ENCODE data around the gene ENTPD6. TPM values are rescaled to one million over a fixed set of nuclear protein-coding genes. Genes with fewer than 3 reads are reported as not detected.

The ENTPD6 gene
- total RNA-seq, 1 donor from 2014 or later = 44.4 TPM

DNA sequence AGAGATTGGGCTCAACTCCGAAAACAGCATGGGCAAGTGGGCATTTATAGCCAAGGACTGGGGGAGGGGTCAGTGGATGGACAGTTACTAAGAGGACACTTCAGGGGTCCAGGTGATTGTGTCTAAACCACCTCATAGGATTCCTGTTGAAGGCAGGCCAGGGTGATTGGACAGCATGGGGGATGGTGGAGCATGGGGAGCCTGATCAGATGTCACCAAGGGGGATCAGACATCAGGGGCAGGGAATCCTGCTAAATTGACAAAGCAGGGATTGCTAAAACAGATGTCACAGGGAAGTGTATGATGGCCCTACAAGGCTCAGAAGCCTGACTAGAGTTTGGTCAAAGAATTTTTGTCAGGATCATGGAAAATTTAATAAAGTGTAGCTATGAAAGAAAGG lies 49.9 kb downstream of the ENTPD6 start:
- Mint-ChIP-seq H3K4me1 (peaks cover 25% of the 10 kb centered on the region), H3K27me3 (peaks cover 26% of the 10 kb centered on the region), H3K4me3 (no peak overlapping the region), H3K27ac (no peak overlapping the region), H3K9me3 (no peaks in the 10 kb centered on the region), H3K36me3 (ENCODE audit: low read depth) (peaks cover 3% of the 10 kb centered on the region)
- ChIA-PET CTCF (no interaction called here), POLR2A (interaction anchor here (3.7 kb wide), 1 partner anchor 50 kb away, joined by 19 read pairs; the partner anchor contains the start of gene ENTPD6)
- TF ChIP-seq, protein P1, sequence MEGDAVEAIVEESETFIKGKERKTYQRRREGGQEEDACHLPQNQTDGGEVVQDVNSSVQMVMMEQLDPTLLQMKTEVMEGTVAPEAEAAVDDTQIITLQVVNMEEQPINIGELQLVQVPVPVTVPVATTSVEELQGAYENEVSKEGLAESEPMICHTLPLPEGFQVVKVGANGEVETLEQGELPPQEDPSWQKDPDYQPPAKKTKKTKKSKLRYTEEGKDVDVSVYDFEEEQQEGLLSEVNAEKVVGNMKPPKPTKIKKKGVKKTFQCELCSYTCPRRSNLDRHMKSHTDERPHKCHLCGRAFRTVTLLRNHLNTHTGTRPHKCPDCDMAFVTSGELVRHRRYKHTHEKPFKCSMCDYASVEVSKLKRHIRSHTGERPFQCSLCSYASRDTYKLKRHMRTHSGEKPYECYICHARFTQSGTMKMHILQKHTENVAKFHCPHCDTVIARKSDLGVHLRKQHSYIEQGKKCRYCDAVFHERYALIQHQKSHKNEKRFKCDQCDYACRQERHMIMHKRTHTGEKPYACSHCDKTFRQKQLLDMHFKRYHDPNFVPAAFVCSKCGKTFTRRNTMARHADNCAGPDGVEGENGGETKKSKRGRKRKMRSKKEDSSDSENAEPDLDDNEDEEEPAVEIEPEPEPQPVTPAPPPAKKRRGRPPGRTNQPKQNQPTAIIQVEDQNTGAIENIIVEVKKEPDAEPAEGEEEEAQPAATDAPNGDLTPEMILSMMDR (IDR thresholded peaks at IDR 0.05) = no peak
- ATAC-seq (ENCODE audit: low read depth) (no peak), DNase-seq (no peak)
- intact Hi-C loops (cut with micrococcal nuclease) = loop anchor here (5.0 kb wide), 1 partner anchor 1893 kb away; the partner anchor contains the start of gene NXT1

DNA sequence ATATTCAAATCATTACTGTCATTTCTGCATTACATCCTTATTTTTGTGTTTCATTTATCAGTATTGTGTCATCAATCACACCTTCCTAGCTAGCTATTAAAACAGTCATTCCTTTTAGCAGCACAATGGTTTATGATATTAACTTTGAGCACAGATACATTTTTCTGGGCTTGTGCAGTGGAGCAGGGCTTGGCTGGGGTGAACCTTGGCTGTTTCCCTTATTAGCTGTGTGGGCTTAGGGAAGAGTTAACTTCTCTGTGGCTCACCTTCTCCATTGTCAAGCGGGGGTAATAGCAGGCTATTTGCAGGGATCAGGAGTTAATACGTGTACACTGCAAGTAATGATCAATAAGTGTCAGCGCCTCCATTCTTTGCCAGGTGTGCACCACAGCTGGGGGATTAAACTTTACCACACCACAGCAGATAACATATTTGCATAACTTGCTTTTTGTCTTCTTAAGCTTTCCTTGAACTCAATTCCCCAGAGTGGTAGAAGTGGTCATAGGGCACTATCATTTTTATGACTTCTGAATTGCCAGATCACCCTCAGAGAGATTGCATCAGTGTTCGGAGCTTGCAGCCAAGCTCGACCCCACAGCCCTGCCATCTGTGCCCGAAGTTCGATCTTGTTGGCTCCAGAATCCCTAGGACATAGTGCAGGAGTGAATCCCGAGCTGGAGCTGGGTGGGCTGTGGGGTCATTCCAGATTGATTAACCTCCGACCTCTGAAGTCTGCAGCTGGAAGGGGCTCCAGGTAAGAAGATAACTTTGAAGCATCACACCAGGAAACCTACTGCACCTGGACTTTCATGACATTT lies 50.9 kb downstream of the ENTPD6 start:
- ChIA-PET POLR2A (interaction anchor here (1.9 to 3.7 kb wide), 2 partner anchors 51 to 144 kb away, joined by 11 to 19 read pairs; partner anchors contain the start of genes ABHD12 and ENTPD6), CTCF (interaction anchor here (1.8 to 2.2 kb wide), 2 partner anchors 50 to 153 kb away, joined by 7 to 9 read pairs; partner anchors contain the start of gene ENTPD6)
- Mint-ChIP-seq H3K4me3 (peak overlapping the region; percentile 94), H3K36me3 (ENCODE audit: low read depth) (peaks cover 3% of the 10 kb centered on the region), H3K4me1 (peaks cover 25% of the 10 kb centered on the region), H3K9me3 (no peaks in the 10 kb centered on the region), H3K27me3 (peaks cover 23% of the 10 kb centered on the region), H3K27ac (peak overlapping the region; percentile 53)
- TF ChIP-seq, protein P1 (IDR thresholded peaks at IDR 0.05) = no peak
- DNase-seq (no peak), ATAC-seq (ENCODE audit: low read depth) (no peak)
- intact Hi-C loops (cut with micrococcal nuclease) = loop anchor here (2.0 to 5.0 kb wide), 4 partner anchors 16 to 1894 kb away; partner anchors contain the start of genes APMAP and NXT1

DNA sequence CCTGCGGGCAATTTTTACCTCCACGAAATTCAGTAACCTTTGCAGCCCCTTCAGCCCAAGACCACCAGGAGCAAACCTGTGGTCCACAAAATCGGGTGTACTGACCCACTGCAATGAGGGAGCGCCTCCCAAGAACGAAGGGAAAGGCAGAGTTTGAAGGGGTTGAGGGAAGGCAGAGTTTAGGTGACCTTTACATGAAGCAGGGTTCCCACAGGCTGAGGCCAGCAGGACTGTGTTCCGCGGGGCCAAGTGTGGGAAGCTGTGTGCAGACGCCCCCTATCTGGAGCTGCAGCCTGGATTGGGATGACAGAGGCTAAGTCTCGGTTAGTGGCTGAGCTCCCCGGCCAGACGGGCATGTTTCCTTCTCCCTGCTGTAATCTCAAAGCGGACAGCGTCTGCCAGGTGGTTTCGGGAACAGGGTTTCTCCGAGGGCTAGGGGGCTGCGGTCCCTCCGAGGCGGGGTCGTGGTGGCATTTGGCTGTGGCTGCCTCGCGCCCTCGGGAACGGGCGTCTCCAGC lies 51.5 kb downstream of the ENTPD6 start:
- peaks cover 21% of the 10 kb centered on the region for H3K27me3 Mint-ChIP-seq
- H3K4me1 Mint-ChIP-seq = peaks cover 25% of the 10 kb centered on the region
- H3K9me3 Mint-ChIP-seq = no peaks in the 10 kb centered on the region
- CTCF ChIA-PET = interaction anchor here (1.8 to 2.2 kb wide), 2 partner anchors 51 to 152 kb away, joined by 7 to 9 read pairs; partner anchors contain the start of gene ENTPD6
- intact Hi-C loops (cut with micrococcal nuclease) = loop anchor here (1.0 to 5.0 kb wide), 6 partner anchors 16 to 1895 kb away; partner anchors contain the start of genes ACSS1, APMAP, ENTPD6 and NXT1
- peak overlapping the region; percentile 94 for H3K4me3 Mint-ChIP-seq
- TF ChIP-seq, protein P1 (IDR thresholded peaks at IDR 0.05) = no peak
- ATAC-seq (ENCODE audit: low read depth) = no peak
- DNase-seq = no peak
- POLR2A ChIA-PET = interaction anchor here (0.6 to 3.7 kb wide), 8 partner anchors 26 to 194 kb away, joined by 3 to 19 read pairs (median 6); partner anchors contain the start of genes ABHD12, ACSS1 and ENTPD6
- peak overlapping the region; percentile 53 for H3K27ac Mint-ChIP-seq
- peaks cover 3% of the 10 kb centered on the region for H3K36me3 Mint-ChIP-seq (ENCODE audit: low read depth)

DNA sequence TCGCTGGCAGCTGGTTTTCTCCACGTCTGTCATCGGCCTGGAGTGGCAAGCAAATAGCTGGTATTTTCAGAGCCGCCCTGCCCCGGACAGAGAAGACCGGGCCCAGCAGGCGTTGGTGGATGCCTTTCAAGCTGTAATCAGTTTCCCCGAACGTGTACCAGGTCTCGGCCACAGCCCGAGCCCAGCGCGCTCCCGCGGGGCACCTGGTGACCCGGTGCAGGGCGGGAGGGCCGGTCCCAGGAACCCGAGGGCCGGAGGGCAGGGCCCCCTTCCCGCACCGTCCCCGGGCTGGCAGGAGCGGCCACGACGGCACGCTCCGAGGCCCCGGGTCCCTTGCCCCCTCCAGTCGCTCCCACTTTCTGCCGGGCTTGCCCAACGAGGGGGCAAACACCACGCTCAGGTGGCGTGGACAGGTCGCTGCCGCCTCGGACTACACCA lies 52.0 kb downstream of the ENTPD6 start:
- intact Hi-C loops (cut with micrococcal nuclease) = loop anchor here (1.0 to 5.0 kb wide), 6 partner anchors 17 to 1895 kb away; partner anchors contain the start of genes ACSS1, APMAP, ENTPD6 and NXT1
- DNase-seq = no peak

More for the DNA sequence above, 52.0 kb downstream of the ENTPD6 start:
- H3K4me1 Mint-ChIP-seq = peaks cover 25% of the 10 kb centered on the region
- TF ChIP-seq, protein P1 (IDR thresholded peaks at IDR 0.05) = no peak
- ChIA-PET POLR2A (interaction anchor here (0.6 to 3.7 kb wide), 11 partner anchors 26 to 1898 kb away, joined by 3 to 19 read pairs (median 5); partner anchors contain the start of genes ABHD12, ACSS1 and ENTPD6), CTCF (interaction anchor here (0.9 to 2.2 kb wide), 3 partner anchors 43 to 152 kb away, joined by 3 to 9 read pairs (median 7); partner anchors contain the start of gene ENTPD6)
- peaks cover 17% of the 10 kb centered on the region for H3K27me3 Mint-ChIP-seq
- H3K4me3 Mint-ChIP-seq = peak overlapping the region; percentile 94
- no peaks in the 10 kb centered on the region for H3K9me3 Mint-ChIP-seq
- H3K27ac Mint-ChIP-seq = peak overlapping the region; percentile 53
- peaks cover 3% of the 10 kb centered on the region for H3K36me3 Mint-ChIP-seq (ENCODE audit: low read depth)
- ATAC-seq (ENCODE audit: low read depth) = peak; percentile 31

Data from activated B cell treated with CpG ODN at 0.5 μM for 24 hours (primary cell).